ENCODE measurements around the gene CTIF.

The CTIF gene

DNA sequence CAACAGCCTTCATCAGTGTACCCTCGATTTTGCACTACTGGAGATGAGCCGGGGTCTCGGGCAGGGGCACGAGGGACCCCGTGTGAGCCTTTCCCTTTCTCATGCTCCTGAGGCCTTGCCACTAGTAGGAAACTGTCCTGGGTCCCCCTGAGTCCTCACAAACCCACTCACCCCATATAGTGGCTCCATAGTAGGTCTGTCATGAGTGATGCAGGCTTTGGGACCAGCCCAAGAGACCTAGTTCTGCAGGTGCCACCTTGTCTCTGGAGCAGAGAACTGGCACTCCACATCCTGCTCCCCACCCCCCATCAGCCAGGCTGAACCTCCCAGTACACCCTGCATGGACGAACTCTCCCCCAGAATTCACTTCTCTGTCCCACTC is 224.9 kb downstream of the CTIF start:
- TF ChIP-seq, protein P1, sequence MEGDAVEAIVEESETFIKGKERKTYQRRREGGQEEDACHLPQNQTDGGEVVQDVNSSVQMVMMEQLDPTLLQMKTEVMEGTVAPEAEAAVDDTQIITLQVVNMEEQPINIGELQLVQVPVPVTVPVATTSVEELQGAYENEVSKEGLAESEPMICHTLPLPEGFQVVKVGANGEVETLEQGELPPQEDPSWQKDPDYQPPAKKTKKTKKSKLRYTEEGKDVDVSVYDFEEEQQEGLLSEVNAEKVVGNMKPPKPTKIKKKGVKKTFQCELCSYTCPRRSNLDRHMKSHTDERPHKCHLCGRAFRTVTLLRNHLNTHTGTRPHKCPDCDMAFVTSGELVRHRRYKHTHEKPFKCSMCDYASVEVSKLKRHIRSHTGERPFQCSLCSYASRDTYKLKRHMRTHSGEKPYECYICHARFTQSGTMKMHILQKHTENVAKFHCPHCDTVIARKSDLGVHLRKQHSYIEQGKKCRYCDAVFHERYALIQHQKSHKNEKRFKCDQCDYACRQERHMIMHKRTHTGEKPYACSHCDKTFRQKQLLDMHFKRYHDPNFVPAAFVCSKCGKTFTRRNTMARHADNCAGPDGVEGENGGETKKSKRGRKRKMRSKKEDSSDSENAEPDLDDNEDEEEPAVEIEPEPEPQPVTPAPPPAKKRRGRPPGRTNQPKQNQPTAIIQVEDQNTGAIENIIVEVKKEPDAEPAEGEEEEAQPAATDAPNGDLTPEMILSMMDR (IDR thresholded peaks at IDR 0.05; ENCODE audit: control insufficient read depth, extremely low read depth, insufficient read depth): no peak
- DNase-seq (ENCODE audit: low read depth): no peak
- no peak overlapping the region for H3K4me3 ChIP-seq (ENCODE audit: low read depth, low read length)

DNA sequence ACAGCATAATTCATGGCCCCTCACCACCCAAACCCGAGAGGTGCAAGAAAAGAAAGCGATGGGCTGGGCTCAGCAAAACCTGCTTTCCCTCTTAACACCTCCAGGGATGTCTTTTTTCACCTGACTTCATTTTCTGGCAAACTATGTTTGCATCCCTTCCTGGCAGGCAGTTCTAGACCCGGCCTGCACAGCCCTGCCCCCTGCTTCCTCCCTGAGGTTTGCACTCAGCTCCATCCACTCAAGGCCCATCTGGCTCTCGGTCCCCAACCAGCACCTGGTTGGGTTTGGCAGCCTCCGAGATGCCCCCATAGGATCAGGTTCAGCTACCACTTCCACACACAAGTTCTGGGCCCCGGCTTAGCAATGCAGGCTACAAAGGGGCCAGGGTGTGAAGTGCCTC is 226.2 kb downstream of the CTIF start:
- TF ChIP-seq, protein P1 (IDR thresholded peaks at IDR 0.05; ENCODE audit: control insufficient read depth, extremely low read depth, insufficient read depth): no peak
- no peak overlapping the region for H3K4me3 ChIP-seq (ENCODE audit: low read depth, low read length)
- DNase-seq (ENCODE audit: low read depth): no peak

DNA sequence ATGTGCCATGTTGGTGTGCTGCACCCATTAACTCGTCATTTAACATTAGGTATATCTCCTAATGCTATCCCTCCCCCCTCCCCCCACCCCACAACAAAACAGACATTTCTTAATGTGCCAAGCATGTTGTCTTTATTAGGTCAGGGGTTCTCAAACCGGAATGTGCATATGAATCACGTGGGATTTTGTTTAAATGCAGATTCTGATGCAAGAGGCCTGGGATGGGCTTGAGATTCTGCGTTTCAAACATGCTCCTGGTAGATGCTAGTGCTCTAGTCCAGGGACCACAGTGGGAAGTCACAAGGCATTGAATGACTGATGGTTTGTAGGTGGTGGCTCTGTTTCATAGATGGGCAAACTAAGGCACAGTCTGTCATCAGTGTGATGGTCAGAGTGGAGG is 227.2 kb downstream of the CTIF start:
- TF ChIP-seq, protein P1 (IDR thresholded peaks at IDR 0.05; ENCODE audit: control insufficient read depth, extremely low read depth, insufficient read depth): no peak
- no peak for DNase-seq (ENCODE audit: low read depth)
- H3K4me3 ChIP-seq (ENCODE audit: low read depth, low read length): no peak overlapping the region

DNA sequence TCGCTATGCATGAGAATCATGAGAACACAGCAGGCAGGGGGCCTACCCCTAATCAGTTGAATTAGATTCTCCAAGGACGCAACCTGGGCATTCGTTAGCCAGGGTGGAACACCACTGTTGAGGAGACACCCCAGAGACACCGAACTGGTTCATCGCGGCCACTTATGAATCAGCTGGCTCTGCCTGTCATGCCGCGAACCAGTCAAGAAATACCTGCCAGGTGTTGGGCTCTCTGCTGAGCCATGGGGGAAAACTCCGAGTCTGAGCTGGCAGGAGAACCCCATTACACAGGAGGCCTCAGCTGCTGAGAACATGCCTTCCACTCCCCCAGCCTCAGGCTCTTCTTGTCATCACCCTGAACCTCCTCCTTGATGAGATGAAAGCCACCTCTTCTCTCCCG is 227.7 kb downstream of the CTIF start:
- TF ChIP-seq, protein P1 (IDR thresholded peaks at IDR 0.05; ENCODE audit: control insufficient read depth, extremely low read depth, insufficient read depth): no peak
- no peak for DNase-seq (ENCODE audit: low read depth)
- no peak overlapping the region for H3K4me3 ChIP-seq (ENCODE audit: low read depth, low read length)

DNA sequence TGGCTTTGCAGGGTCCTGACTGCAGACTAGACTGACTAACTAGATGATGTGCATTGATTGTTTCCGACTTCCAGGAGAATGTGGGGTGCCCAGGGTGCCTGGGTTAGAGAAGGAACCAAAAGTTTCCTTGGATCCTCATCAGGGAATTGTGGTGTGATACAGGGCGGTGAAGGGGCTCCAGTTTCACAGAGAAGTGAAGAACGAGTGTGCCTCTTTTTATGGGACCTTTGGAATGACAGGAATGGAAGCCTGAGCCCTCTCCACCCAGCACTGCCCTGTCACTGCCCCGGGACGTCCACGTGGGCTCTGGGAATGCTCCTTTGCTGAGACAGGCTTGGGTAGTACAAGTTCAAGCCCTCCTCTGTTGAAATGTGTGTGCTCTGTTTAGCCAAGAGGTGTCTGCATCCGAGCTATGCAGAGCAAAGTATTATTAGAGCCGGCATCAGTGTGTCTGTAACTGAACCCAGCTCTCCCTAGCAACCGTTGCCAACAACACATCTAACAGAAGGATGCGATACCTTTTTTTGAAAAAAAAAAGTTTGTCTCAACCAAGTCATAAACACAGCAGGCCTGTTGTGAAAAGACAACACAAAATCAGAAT is 228.4 kb downstream of the CTIF start:
- TF ChIP-seq, protein P1 (IDR thresholded peaks at IDR 0.05; ENCODE audit: control insufficient read depth, extremely low read depth, insufficient read depth): no peak
- no peak for DNase-seq (ENCODE audit: low read depth)

DNA sequence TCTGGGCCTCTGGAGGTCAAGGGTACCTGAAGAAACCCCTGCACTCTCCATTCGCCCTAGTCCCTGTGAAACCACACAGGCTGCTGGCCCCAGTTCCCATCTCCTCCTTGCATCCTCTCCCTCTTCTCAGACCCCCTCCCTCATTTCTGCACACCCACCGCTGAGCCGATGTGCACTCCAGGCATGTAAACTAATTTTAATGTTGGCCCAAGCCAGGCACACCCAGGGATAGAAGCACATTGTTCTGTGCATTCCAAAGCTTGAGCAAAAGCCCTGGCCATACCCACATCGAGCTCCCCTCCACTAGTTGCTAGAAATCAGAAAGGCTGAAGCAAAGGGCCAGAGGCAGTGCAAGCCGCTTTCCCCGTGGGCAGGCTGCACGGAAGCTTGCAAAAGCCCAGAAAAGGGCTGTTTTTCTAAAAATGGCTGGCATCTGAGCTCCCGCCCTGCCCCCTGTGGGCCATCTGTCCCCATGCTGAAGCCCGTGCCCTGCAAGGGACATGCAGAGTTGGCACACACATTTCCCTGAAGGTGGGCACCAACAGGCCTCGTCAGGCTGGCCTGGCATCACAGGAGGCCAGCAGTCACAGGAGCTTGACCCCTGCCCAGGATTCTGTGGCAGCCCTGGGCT is 230.3 kb downstream of the CTIF start:
- H3K4me3 ChIP-seq (ENCODE audit: low read depth, low read length): no peak overlapping the region
- no peak for DNase-seq (ENCODE audit: low read depth)
- TF ChIP-seq, protein P1 (IDR thresholded peaks at IDR 0.05; ENCODE audit: control insufficient read depth, extremely low read depth, insufficient read depth): no peak

More for the DNA sequence above, 228.4 kb downstream of the CTIF start:
- no peak overlapping the region for H3K4me3 ChIP-seq (ENCODE audit: low read depth, low read length)

DNA sequence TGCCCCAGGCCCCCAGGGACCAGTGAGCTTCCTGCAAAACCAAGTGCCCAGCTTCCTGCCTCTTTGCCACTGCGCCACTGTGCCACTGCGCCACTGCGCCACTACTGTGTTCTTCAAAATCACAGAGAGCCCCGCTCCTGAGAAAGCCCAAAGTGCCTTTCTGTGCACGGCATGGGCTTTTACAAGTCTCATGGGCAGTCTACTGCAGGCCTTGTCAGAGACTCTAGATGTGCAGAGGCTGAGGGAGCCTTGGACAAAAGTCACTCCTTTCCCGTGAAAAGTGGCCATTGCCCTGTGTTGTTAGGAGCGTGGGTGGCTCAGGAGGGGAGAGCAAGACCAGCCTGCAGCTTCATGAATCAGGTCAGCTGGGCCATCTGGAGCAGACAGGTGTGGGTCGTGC is 231.4 kb downstream of the CTIF start:
- TF ChIP-seq, protein P1 (IDR thresholded peaks at IDR 0.05; ENCODE audit: control insufficient read depth, extremely low read depth, insufficient read depth): no peak
- H3K4me3 ChIP-seq (ENCODE audit: low read depth, low read length): no peak overlapping the region
- no peak for DNase-seq (ENCODE audit: low read depth)
